NCI-H460 (cell line): ENCODE measurements around the gene INSC. TPM values are rescaled to one million over a fixed set of nuclear protein-coding genes. Genes with fewer than 3 reads are reported as not detected.

Experiments
- DNase-seq: peaks from one replicate; pipeline ENCODE4 v3.0.0-alpha.2; 2016; ENCODE audit warnings: low read depth; ENCODE audit errors: extremely low read depth
- total RNA-seq: library from RNA; depleted of rRNA; stranded (reverse); fragments of >200 nt; shearing (Covaris generic); gene quantifications from 2 replicates; pipeline ENCODE4 v1.2.3, GENCODE V29; 2014

Gene INSC
- total RNA-seq, 1 experiment from 2014 or later, result 0.17 TPM

DNA sequence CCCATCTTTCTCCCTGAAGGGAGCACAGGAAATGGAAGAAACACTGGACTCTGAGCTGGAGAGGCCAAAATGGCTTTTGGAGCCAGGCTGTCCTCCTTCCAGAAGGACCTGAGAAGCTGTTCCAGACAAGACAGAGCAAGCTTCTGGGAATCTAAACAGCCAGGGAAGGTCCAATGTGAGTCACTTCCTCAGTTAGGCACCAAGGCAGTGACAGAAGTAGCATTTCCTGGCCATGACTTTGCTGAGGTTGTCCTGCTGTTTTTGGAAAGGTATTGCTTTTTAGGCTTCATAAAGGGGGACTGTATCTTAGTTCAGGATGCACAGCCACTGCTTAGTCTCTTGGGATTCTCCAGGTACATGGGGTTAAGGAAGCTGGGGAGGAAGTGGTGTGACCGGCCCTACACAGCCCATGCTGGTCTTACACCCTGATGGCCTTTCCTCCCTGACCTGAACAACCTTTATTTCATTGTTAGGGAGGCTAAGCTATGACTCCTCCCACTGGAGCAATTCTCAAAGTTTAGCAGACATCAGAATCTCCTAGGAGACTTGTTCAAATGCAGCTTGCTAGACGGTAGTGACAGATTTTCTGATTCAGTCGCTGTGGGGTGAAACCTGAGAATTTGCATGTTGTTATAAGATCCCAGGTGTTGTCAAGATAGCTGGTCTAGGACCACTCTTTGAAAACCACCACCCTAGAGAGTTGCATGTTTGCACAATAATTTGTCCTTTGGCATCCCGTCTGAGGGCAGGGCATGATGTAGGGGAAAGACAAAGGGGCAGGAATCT, 6.8 kb upstream of the INSC start:
- DNase-seq, result no peak

DNA sequence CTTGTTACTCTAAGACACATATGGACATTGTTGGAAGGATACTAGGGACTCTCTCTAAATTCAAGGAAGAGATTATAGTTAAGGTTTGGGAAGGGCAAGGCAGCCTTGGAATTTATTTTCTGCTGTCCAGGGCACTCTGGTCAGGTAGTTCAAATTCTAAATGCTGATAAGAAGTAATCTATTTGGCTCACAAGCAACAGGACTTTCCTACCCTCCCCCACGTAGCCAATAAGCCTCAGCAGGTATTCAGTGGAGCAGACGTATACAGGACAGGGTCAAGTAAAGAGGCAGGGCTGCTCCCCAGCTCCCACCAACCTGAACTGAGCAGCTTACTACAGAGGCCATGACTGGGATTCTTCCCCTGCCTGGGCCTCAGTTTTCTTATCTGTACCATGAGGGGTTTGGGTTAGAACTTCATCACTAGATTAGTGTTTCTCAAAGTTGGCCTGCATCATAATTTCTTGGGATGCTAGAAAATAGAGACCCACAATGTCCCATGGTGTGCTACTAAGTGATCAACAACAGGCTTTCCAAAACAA, 6.1 kb upstream of the INSC start:
- no peak for DNase-seq

DNA sequence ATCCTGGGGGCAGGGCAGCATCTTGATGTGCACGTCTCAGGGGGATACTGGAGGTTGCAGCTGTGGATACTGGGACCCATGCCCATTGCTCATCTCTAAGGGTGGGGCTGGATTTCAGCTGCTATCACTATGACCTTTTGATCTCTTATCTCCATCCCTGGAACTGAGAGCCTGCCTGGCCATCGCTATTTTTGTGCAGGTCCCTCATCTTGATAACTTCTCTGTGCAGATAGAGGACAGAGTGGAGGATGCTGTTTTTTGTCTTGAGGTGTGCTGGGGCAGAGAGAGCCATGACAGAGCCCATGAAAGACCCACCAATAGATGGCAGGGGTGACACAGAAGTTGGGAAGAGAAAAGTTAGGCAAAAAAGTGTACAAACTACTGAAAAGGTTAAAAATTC, 5.1 kb upstream of the INSC start:
- no peak for DNase-seq

DNA sequence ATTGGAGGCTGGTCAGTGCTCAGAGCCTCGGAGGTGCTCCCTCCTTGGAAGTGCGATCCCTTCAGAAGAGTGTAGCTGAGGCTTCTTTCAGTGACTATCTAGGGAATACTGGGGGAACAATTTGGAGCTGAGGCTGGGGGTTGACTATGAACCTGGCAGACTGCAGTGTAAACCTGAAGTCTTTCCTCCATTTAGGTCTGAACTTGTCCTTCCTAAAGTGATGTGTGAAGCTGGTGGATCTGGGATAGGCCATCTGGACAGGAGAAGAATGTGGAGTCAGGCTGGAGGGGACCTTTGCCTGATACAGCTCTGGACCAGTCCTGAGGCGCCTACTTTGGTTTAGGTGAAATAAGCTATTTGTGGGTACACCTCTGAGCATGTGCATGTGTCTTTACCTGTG, 3.5 kb upstream of the INSC start:
- DNase-seq, result no peak

DNA sequence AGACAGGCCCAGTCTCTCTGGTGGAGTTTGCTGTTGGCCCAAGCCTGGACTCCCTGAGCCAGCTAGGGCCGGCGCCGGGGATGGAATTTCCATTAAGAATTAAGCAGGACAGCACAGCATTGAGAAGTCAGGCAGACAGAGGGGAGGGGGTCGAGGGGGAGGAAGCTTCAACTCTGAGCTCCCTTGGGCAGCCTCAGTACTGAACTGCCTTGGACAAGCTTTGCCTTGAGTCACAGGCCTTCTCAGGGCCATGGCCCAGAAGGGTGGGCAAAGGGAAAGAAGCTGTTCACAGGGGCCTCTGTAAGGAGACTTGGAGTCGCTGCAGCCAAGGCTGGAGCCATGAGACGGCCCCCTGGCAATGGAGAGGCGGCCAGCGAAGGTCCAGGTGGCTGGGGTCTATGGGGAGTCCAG, 2.6 kb upstream of the INSC start:
- no peak for DNase-seq

DNA sequence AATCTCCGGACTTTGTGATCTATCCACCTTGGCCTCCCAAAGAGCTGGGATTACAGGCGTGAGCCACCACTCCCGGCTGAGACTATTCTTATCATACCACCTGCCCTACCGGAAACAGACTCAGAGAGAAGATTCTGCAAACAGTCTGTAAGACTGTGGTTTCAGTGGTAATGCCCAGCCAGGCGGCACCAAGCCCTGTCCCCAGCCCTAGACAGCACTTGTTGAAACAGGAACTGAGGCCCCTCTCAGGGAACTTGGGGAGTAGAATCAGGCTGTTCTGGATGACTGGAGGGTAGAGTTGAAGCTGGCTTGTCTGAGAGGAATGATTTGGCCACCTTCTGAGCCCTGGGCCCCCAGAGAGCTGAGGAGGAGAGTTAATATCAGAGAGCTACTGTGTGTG, 1.3 kb upstream of the INSC start:
- DNase-seq, result no peak

DNA sequence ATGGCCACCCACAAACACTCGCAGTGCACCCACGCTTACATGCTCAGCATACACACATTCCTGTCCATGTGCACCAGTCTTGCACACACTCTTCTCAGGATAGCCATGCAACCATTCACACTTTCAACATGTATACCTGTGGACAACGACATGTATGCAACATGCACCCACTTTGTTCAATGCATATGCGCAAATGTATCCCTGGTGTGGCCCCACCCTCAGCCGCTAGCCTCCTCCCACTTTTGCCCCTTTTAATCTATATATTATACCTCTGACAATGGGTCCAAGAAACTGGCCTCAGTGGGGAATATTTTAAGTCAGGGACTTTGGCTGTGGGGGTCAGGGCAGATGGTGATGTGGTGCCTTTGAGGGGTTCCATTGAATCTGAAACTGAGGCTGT, 963 bp downstream of the INSC start:
- DNase-seq, result no peak

DNA sequence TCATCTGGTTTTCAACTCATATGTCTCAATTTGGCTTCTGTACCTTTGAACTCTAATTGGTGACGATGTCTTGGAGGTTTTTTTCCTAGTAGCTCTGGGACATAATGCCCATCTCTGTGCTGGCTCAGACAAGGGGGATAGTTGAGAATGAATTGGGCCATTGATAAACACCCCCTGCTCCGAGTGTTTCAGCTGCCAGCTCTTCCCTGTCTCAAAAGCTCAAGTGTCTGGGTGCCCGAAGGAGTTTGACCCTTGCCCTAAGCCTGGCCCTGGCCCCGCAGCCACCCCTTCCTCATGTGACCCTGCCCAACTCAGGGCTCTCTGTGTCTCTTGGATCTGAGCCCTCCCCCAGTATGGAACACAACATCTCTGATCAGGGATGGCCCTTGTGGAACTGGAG, 3.0 kb downstream of the INSC start:
- DNase-seq, result no peak

DNA sequence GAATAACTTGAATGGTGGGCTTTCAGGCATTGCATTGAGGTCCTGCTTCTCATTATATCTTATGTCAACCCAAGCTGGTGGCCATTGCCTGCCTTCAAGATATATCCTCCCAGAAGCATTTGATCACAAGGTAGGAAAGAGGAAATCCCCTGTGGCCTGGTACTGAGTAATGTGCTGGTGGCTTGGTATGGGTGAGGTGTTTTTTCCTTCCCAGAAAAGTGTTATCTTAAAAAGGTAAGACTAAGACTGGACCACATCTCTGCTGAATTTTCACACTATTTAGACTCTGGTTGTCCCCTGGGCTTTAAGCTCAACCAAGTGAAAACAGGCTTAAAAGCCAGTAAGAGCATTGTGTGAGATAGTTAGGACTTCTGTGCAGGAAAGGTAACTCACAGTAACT, 3.7 kb downstream of the INSC start:
- no peak for DNase-seq

DNA sequence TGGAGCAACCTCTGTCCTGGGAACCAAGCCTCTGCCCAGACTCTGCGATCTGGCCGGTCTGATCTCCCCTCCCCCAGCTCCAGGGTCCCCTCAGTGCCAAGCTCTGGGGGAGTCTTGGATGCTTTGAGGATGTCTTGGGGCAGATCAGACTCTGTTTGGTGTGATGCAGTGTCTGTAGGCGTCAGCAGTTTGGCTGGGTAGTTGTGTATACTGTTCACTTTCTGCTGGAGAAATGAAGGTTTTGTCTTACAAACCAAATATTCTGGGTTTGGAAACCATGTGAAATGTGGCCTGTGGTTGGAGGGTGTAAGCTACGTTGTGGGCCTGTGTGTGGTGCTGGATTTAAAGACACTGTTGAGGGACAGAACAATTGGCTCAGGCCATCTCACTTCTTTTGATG, 4.6 kb downstream of the INSC start:
- DNase-seq, result no peak

DNA sequence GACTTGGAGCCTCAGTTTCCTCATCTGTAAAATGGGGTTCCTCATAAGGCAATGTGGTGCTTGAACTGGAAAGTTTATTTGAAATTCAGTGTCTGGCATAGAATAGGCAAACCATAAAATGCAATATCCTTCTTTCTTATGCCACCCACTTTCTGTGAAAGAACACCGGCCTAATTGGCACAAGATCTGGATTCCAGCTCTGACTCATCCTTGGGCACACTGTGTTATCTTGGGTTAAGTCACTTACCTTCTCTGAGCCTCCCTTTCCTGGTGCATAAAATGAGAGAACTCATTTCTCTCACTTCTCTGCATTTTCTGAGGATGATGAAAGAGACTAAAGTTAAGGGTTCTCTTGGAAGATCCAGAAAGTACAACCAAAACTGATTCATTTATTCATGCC, 5.1 kb downstream of the INSC start:
- DNase-seq, result no peak

DNA sequence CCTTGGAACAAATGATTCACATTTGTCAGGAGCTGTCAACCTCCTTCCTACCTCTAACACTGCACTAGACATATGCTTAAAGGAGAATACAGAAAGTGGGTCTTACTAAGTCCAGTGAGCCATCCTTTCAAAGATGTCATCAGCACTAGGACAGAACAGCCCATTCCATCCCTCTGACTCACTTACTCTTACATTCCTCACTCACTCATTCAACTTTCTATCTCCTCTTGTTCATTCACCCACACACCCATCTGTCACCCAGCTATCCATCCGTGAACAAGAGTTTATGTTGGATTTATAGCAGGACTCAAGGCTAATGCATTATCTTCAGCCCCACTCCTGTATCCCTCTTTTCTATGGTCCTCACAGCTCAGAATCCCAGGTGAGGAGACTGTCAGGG, 9.1 kb downstream of the INSC start:
- no peak for DNase-seq

DNA sequence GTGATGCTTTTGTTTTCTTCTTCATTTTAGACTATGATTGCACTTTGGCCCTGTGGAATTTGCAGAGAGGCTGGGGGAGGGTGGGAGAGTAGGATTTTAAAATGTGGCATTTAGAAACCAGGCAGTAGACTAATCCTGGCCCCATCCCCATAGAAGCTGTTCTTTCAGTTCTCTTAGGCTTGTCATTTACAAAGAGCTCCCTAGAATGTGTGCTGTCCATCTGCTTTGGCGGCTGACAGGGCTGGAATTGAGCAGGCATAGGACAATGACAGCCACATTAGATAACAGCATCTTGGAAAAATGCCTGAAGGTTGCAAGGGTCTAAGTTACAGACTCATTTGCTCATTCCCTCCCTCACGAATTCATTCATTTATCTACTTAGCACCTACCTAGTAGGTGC, 9.8 kb downstream of the INSC start:
- DNase-seq, result no peak

DNA sequence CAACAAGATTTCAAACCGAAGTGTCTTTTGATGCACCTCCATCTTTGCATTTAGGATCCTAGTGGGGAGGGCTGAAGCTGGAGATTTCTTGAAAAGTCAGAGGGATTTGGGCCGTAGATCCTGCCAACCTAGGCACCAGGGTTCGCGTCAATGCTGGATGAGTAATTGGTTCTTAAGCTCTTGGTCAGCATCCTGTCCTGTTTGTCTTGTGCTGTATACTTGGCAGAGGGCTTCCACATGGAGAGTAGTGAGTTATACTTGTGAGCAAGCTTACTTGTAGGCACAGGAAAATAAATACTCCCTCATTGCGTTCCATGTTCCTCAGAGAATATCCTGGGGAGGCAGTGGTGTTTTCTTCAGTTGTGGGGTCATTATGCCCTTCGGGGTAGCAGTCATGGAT, 12.6 kb downstream of the INSC start:
- no peak for DNase-seq

DNA sequence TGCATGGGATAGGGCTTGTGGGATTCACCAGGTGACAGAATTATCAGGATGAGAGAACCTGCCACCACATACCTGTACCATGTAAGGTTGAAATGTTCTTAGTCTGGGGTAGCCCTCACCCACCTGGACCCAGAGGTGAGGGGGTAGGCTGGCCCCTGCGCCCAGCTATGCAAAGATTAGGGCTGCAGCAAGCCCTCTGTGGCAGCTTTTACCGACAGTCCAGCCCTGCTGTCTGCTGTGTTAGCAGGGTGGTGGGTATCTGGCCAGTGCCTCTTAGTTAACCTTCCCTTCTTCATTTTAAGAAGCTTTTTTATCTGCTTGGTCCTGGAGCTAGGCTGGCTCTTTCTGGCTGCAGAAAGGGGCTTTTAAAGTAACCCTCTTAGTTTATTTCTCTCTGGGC, 13.9 kb downstream of the INSC start:
- no peak for DNase-seq

DNA sequence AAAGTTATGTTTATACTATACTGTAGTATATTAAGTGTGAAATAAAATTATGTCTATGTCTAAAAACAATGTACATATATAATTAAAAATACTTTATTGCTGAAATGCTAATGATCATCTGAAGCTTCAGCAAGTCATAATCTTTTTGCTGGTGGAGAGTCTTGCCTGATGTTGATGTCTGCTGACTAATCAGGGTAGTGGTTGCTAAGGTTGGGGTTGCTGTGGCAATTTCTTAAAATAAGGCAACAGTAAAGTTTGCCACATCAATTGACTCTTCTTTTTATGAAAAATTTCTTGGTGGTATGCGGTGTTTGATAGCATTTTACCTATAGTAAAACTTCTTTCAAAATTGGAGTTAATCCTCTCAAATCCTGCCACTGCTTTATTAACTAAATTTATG, 21.4 kb downstream of the INSC start:
- no peak for DNase-seq

DNA sequence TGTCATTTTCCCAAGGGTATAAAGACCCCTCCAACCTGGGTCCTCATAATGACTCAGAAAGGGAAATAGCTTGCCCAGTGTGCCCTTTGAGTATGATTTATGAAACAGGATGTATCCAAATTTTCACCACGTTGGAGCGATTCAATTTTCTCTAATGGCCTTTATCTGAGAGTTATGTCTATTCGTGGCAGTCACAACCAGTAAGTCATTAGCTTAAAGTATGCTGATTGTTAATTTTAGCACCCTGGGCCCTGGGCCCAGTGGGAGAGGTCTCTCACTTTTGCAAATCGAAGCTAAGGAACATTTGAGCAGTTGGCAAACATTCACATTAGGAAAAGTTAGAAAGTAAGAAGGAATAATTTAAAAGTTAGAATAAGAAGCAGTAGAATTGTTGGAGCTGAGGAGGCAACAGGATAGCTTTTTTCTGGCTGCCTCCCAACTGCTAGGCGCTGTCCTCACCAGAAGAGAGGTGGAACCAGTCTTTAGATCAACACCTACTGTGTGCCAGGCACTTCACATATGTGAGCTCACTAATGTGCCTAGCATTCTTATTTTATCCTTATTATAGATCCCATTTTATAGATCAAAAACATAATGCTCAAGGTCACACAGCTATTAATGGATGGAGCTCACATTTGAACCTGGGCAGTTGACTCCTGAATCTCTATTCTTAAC, 24.5 kb downstream of the INSC start:
- no peak for DNase-seq

DNA sequence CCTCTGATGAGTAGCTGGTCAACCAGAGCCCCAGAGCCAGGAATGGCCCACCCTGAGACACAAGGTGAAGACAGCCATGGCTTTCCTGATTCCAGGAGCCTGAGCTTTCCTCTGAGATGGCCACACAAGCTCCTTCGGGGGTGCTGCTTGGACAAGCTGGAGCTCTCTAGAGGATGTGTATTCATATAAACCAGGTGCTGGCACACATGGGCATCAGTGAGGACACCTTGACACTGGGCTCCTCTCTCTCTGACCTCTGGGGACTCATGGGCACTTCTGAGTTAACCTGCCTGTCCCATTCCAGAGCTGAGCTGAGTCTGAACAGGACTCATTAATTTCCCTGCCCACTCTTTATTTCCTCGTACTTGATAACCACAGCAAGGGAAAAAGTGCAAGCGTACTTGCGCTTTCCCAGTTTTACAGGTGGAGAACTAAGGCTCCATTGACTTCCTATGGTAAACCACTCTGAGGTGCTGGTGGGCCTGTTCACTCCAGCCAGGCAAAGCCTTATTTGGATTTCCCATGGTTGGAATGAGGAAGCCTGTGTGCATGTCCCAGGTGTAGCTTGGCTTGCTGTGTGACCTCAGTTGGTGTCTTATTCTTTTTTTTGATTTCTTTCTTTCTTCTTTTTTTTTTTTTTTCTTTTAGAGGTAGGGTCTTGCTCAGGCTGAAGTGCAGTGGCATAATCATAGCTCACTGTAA, 25.4 kb downstream of the INSC start:
- no peak for DNase-seq

DNA sequence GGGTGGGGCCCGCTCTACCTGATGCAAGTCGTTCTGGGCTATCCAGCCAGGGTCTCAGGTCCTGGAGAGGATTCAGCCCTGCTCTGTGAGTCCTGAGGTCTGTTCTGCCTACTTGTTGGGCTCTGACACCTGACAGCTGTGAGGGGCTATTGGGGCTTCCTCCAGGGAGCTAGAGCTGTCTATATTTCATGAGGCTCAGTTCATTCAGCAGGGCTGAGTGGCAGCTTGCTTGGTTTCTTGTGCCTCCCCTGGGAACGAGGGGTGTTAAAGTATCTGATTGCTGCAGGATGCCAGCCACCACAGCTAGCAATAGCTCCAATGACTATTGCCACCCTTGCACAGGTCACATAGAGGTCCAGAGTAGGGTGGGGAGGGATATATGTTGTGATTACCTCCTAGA, 26.7 kb downstream of the INSC start:
- DNase-seq, result no peak

DNA sequence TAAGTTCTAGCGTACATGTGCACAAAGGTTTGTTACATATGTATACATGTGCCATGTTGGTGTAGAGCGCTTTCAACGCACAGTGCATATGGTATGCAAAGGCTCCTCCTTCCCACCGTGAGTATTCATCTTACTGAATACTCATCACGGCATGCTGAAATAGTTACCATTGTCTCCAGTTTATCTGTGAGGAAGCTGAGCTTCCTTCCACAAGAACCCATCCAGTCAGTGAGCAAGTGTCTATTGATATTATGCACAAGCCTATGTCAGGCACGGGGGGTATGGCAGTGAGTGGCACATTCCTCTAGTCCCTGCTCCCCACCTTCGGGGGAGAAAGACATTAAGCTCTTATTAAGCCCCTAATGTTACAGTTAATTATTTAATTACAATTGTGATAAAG, 28.1 kb downstream of the INSC start:
- DNase-seq, result no peak

DNA sequence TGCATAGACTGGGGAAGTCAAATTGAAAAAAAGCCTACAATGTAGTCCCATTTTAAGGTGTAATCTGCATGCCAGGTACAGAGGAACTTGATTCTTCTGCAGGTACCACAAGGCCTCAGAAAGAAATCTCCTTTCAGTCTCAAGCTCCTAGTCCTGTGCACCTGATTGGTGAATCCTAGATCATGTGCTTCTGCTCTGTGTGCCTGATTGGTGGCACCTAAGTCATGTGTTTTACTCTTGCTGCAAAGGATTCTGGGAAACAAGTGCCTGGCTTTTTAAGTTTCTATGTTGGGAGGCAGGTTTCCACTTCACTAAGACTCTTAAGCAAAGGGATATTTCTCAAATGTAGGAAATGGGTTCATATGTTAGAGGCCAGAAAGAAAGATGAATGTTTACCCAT, 29.1 kb downstream of the INSC start:
- no peak for DNase-seq

DNA sequence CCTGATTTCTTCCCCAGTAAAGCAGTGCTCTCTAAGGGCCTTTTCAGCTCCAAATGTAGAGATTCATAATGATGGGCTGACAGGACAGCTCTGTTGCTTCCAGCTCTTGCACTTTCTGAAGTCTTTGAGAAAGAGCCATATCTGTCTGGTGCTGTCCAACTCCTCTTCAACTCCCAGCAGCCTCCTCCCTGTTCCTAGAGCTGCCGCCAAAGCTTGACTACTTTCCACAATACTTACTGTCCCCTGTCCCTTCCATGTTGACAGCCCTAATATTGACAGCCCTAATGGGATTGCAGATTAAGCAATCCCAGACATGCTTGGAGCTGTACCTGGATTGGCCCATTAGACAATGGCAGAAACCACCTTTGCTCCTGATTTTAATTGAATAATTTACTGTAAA, 29.6 kb downstream of the INSC start:
- no peak for DNase-seq
